Ramos (cell line): ENCODE measurements around the gene SH2D2A.

Experiments
- in situ Hi-C: fragments of 300-500 bp; cut with MboI; formaldehyde crosslinking; loops from one replicate; pipeline ENCODE4 v1.14.3; 2022; ENCODE audit warnings: low sequenced_read_pairs; ENCODE audit not compliant: unreplicated experiment

SH2D2A gene

GRCh38 chr1:156805766-156806511 is 10.7 kb downstream of the SH2D2A start:
- in situ Hi-C loops = no loop called here

DNA sequence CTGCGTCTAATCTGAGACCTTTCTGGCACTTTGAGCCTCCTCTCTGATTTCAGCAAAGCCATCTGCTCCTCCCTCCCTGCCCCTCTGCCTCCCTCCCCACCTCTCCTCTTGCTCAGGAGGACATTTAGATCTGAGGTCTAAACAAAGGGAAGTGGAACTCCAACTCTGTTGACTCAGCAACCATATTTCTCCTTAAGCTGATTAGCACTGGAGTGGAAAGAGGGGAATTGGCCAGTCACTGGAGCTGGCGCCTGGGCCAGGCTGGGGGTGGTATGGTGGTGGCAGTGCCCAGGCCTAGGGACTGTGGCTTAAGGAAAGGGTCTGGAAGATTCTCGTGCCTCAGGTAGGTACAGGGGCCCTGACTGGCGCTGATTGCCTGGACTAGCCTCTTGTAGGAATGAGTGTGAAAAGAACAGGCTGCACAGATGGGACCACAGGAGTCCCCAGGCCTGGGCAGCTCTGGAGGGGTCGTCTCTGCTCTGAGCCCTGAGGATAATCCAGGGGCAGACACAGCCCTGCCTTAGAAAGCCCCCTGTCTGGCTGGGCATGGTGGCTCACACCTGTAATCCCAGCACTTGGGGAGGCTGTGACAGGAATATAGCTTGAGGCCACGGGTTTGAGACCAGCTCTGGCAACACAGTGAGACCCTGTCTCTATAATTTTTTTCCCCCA is 11.9 kb downstream of the SH2D2A start:
- in situ Hi-C loops = no loop called here

GRCh38 chr1:156804026-156804425 is 12.6 kb downstream of the SH2D2A start:
- in situ Hi-C loops = no loop called here

GRCh38 chr1:156803086-156803851 is 13.4 kb downstream of the SH2D2A start:
- in situ Hi-C loops = no loop called here

GRCh38 chr1:156802421-156802935 is 14.2 kb downstream of the SH2D2A start:
- in situ Hi-C loops = no loop called here

GRCh38 chr1:156801409-156802121 is 15.1 kb downstream of the SH2D2A start:
- in situ Hi-C loops = no loop called here

- in situ Hi-C loops = no loop called here
These were observed 19.3 kb downstream of the SH2D2A start for GRCh38 chr1:156797212-156797871.

- in situ Hi-C loops = no loop called here
These were observed 20.1 kb downstream of the SH2D2A start for GRCh38 chr1:156796340-156797097.

- in situ Hi-C loops = no loop called here
These were observed 20.9 kb downstream of the SH2D2A start for GRCh38 chr1:156795787-156796186.

DNA sequence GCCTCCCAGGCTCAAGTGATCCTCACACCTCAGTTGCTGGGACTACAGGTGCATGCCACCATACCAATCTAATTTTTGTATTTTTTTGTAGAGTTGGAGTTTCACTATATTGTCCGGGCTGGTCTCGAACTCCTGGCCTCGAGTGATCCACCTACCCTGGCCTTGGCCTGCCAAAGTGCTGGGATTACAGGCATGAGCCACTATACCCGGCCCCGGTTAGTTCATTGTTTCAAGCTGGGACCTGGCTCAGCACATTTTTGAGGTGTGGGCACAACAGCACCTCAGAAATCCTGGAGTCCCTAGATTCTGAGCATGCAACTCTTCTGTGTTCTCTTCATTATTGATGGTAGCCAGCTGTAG is 21.3 kb downstream of the SH2D2A start:
- in situ Hi-C loops = no loop called here

- in situ Hi-C loops = no loop called here
These were observed 21.9 kb downstream of the SH2D2A start for GRCh38 chr1:156794506-156795373.

- in situ Hi-C loops = no loop called here
These were observed 26.9 kb downstream of the SH2D2A start for GRCh38 chr1:156789621-156790318.

- in situ Hi-C loops = no loop called here
These were observed 28.5 kb downstream of the SH2D2A start for GRCh38 chr1:156788136-156788535.

GRCh38 chr1:156786640-156787039 is 30.0 kb downstream of the SH2D2A start:
- in situ Hi-C loops = no loop called here

DNA sequence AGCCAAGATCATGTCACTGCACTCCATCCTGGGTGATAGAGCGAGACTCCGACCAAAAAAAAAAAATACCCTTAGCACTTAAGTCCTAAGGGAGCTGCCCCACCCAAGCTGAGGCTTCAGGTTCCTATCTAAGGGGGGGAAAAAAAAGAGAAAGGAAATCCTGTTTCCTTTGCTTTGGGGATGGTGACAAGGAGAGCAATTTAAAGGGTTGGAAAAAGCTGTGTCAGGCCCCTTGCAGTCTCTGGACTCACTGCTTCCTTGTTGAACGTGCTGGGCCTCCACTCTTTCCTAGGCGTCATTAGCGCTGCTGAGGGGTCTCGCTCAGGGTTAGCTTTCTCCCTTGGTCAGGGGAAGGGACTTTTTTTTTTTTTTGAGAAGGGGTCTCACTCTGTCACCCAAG is 31.2 kb downstream of the SH2D2A start:
- in situ Hi-C loops = no loop called here

GRCh38 chr1:156781585-156782186 is 35.0 kb downstream of the SH2D2A start:
- in situ Hi-C loops = no loop called here

GRCh38 chr1:156777573-156777972 is 39.1 kb downstream of the SH2D2A start:
- in situ Hi-C loops = no loop called here
